Hematopoietic multipotent progenitor cell treated with erythropoietin and hydrocortisone succinate and interleukin-3 and kit ligand, for 6 days (in vitro differentiated cells): ENCODE results near the gene ALKBH2.

ENCODE experiments used
- DNase-seq: peaks from one replicate; pipeline ENCODE4 v3.0.0-alpha.2; 2015

The ALKBH2 gene

GRCh38 chr12:109093022-109093918 lies at the start of gene ALKBH2:
TSS of gene ALKBH2 (minus strand) at chr12:109093472. CDS start at chr12:109092786, 686 bp downstream.
- DNase-seq = peak; percentile 95

- no peak for DNase-seq
Observed at GRCh38 chr12:109140560-109140959, 47.3 kb upstream of the ALKBH2 start.

- DNase-seq = no peak
Observed at GRCh38 chr12:109139791-109140190, 46.5 kb upstream of the ALKBH2 start.

- no peak for DNase-seq
Observed at GRCh38 chr12:109139360-109139759, 46.1 kb upstream of the ALKBH2 start.

- no peak for DNase-seq
Observed at GRCh38 chr12:109137055-109137454, 43.8 kb upstream of the ALKBH2 start.

- peak; percentile 45 for DNase-seq
Observed at GRCh38 chr12:109134186-109134917, 41.1 kb upstream of the ALKBH2 start.

GRCh38 chr12:109131154-109132050 lies 38.1 kb upstream of the ALKBH2 start:
- no peak for DNase-seq

- no peak for DNase-seq
Observed at GRCh38 chr12:109130297-109131153, 37.3 kb upstream of the ALKBH2 start.

- DNase-seq = no peak
Observed at GRCh38 chr12:109127533-109128242, 34.4 kb upstream of the ALKBH2 start.

- no peak for DNase-seq
Observed at GRCh38 chr12:109126784-109127183, 33.5 kb upstream of the ALKBH2 start.

- no peak for DNase-seq
Observed at GRCh38 chr12:109125791-109126190, 32.5 kb upstream of the ALKBH2 start.

GRCh38 chr12:109124878-109125648 lies 31.8 kb upstream of the ALKBH2 start:
- DNase-seq = no peak

GRCh38 chr12:109121346-109121880 lies 28.1 kb upstream of the ALKBH2 start:
- DNase-seq = no peak

- no peak for DNase-seq
Observed at GRCh38 chr12:109120557-109120956, 27.3 kb upstream of the ALKBH2 start.

GRCh38 chr12:109120095-109120494 lies 26.8 kb upstream of the ALKBH2 start:
- DNase-seq = no peak

GRCh38 chr12:109116611-109116949 lies 23.3 kb upstream of the ALKBH2 start:
- no peak for DNase-seq

- no peak for DNase-seq
Observed at GRCh38 chr12:109115758-109116610, 22.7 kb upstream of the ALKBH2 start, which contains the start of gene ACACB. TSS of gene ACACB (plus strand) at chr12:109116587. CDS start at chr12:109139406, 22,819 bp downstream.

GRCh38 chr12:109115404-109115757 lies 22.1 kb upstream of the ALKBH2 start:
- no peak for DNase-seq

GRCh38 chr12:109114644-109115043 lies 21.4 kb upstream of the ALKBH2 start:
- DNase-seq = no peak
